GM18498 (cell line): ENCODE data around the gene LYZL2.
"Not testable (repeated sequence)": the region's sequence is repeated elsewhere in the genome, so short reads cannot be mapped to it uniquely, and the experiment has no call there.

Source experiments
- ATAC-seq: cut with Tn5 transposase; IDR thresholded peaks from one replicate; pipeline ENCODE4 v1.9.1; 2021; ENCODE audit warnings: mild to moderate bottlenecking, moderate library complexity; ENCODE audit not compliant: unreplicated experiment

Gene LYZL2

GRCh38 chr10:30596013-30596412 is 33.5 kb downstream of the LYZL2 start:
- no peak for ATAC-seq

- no peak for ATAC-seq
Measured at GRCh38 chr10:30594077-30594476, 35.5 kb downstream of the LYZL2 start.

- not testable (repeated sequence) for ATAC-seq
Measured at GRCh38 chr10:30592770-30593169, 36.8 kb downstream of the LYZL2 start.

GRCh38 chr10:30591249-30591670 is 38.3 kb downstream of the LYZL2 start:
- no peak for ATAC-seq

- ATAC-seq, result no peak
Measured at GRCh38 chr10:30589441-30589840, 40.1 kb downstream of the LYZL2 start.

- ATAC-seq, result peak; percentile 77
Measured at GRCh38 chr10:30587522-30588031, 42.0 kb downstream of the LYZL2 start.

GRCh38 chr10:30586828-30587227 is 42.7 kb downstream of the LYZL2 start:
- no peak for ATAC-seq

- ATAC-seq, result peak; percentile 58
Measured at GRCh38 chr10:30583778-30584415, 45.7 kb downstream of the LYZL2 start.

- no peak for ATAC-seq
Measured at GRCh38 chr10:30581779-30582380, 47.7 kb downstream of the LYZL2 start.

- no peak for ATAC-seq
Measured at GRCh38 chr10:30580676-30581075, 48.9 kb downstream of the LYZL2 start.

GRCh38 chr10:30580241-30580640 is 49.3 kb downstream of the LYZL2 start:
- no peak for ATAC-seq

- ATAC-seq, result no peak
Measured at GRCh38 chr10:30579574-30579973, 50.0 kb downstream of the LYZL2 start.

GRCh38 chr10:30577048-30577447 is 52.5 kb downstream of the LYZL2 start:
- no peak for ATAC-seq

GRCh38 chr10:30576641-30577040 is 52.9 kb downstream of the LYZL2 start:
- ATAC-seq, result no peak

- no peak for ATAC-seq
Measured at GRCh38 chr10:30574432-30574796, 55.1 kb downstream of the LYZL2 start.

GRCh38 chr10:30573721-30574431 is 55.7 kb downstream of the LYZL2 start:
- no peak for ATAC-seq

GRCh38 chr10:30565449-30565848 is 64.1 kb downstream of the LYZL2 start:
- ATAC-seq, result no peak

GRCh38 chr10:30562787-30563186 is 66.8 kb downstream of the LYZL2 start:
- ATAC-seq, result no peak
